Pulmonary artery endothelial cell (primary cell): ENCODE data around the gene NUDT16. TPM values are rescaled to one million over a fixed set of nuclear protein-coding genes. Genes with fewer than 3 reads are reported as not detected.
"Not testable (repeated sequence)": the region's sequence is repeated elsewhere in the genome, so short reads cannot be mapped to it uniquely, and the experiment has no call there.

ENCODE experiments used
- DNase-seq: peaks from one replicate; pipeline ENCODE4 v3.0.0-alpha.2; 2011; ENCODE audit warnings: low read depth, low spot score
- total RNA-seq: library from RNA; depleted of rRNA; stranded (reverse); fragments of >200 nt; gene quantifications from 2 replicates; pipeline ENCODE4 v1.2.3, GENCODE V29; 2014

Gene NUDT16
- 24.5 and 24.6 TPM in 2 replicates for total RNA-seq

DNA sequence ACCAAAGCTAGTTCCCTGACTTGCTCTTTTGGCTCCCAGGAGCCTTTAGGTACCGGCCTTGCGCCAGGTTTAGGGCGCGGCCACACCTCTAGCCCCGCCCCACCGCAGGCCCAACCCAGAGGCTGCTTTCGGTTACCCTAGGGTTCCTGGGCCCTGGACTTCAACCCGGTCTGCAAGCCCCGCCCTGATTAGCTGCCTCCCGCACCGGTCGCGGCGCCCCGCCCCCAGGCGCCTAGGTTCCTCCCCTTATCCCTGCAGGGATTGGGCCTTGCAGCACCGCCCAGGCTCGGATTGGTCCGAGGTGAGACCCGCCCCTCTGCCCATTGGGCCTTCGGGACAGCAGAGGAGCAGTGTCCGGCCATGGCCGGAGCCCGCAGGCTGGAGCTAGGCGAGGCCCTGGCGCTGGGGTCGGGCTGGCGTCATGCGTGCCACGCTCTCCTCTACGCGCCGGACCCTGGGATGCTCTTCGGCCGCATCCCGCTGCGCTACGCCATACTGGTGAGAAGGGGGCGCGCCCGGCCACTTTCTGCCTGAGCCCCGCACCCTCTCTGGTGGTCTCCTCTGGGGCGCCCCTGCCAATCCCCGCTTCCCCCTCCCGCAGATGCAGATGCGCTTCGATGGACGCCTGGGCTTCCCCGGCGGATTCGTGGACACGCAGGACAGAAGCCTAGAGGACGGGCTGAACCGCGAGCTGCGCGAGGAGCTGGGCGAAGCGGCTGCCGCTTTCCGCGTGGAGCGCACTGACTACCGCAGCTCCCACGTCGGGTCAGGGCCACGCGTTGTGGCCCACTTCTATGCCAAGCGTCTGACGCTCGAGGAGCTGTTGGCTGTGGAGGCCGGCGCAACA lies at the start of gene NUDT16:
Gene NUDT16, plus strand, starts transcription at position 330 of the 847 bp plus-strand sequence. Its CDS starts 31 bp downstream, at position 361.
- DNase-seq = peak; percentile 97

DNA sequence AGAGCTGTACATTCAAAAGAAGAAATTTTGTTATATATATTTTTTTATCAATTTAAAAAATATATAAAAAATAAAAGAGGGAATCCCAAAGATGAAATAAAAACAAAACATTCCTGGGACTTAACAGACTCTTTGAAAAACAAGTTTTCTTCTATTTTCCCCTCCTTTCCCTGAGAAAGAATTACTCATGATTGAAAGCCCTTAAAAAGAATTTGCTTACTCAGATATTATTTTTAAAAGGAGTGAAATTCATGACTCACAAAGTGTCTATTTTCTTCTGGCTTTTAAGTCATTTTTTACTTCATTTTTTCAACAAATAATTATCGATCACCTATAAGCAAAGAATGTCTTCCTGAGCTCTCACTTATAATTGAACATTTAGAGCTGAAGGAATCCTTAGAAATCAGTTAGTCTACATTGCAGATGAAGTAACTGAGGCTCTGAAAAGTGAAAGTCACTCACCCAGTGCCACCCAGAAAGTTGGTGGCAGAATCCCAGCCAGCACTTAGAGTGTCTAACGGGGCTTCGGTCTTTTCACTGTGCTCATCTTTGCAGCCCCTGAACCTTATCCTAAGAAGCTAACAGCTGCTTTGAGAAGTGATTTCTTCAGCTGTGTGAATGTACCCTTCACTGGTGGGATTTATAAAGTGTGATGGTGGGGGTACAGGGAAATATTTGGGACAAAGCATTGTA lies 42.5 kb upstream of the NUDT16 start:
- DNase-seq = no peak

DNA sequence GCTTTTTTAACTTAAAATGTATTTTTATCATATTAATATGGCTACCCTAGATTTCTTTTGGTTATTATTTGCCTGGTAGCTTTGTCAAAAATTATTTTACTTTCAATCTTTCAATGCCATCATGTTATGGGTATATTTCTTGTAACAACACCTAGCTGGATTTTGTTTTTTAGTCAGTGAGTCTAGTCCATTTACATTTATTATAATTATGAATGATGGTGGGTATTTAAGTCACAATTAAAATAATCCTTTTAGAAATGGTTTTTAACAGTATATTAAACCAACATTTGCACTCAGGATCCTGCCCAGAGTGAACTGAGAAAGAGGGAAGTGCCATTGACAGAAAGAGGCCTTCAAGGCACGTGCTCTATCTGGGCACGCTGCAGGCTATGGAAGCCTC lies 39.8 kb upstream of the NUDT16 start:
- no peak for DNase-seq

DNA sequence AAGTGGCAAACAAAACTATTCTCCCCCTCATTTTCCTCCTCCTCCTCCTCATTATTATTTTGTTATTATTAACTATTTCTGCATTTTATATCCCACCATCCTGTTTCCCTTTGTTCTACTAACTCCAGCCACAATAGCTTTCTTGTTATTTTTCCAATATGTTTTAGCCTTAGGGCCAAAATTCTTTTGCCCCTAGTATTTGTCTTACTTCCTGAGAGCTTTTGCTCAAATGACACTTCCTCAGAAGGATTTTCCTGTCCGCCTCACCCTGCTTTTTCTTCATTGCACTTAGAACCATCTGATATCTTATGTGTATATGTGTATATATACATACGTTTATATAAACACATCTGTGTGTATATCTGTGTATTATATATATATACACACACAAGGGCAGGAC lies 32.7 kb upstream of the NUDT16 start:
- DNase-seq = peak; percentile 26

DNA sequence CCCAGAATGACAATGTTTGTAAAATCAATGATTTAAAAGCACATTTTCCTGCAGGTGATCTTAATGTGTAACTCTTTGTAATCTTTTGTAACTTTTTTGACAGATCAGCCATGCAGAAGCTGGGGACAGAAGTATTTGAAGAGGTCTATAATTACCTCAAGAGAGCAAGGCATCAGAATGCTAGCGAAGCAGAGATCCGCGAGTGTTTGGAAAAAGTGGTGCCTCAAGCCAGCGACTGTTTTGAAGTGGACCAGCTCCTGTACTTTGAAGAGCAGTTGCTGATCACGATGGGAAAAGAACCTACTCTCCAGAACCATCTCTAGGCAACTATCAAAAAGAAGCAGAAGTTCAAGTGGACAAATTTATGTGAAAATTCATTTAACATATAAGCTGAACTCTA lies 32.1 kb upstream of the NUDT16 start:
- DNase-seq = no peak

DNA sequence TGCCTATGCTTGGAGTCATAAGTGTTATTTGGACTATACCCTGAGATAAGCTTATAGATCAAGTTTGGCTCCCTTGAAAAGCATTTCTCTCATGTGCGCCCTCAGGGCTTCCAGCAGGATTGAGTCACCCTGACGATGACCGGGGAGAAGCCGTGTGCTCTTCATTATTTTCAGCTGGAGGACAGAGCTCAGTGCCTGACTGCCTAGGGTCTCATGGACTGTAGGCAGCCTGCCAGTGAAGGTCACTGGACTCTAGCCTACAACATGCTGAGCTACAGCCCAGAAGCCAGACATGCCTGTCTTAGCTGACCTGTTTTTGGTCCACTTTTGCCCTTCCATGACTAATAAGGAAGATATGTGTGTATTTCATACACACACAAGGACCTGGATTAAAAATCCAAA lies 31.6 kb upstream of the NUDT16 start:
- peak; percentile 46 for DNase-seq

DNA sequence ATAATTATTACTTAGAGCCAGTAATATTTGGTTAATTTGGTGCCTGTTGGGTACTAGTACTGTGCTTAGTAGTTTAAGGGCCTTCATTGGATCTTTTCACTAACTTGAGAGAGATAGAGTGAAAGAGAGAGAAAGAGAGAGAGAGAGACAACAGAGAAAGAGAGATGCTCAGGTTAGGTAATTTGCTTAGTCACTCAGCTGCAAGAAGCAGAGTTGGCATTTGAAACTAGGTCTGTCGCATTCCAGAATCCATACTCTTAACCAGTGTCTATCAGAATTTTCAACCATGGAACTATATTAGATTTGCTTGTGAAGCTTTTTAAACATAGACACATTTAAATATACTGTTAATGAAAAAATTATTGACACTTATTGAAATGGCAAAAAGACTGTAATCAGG lies 31.1 kb upstream of the NUDT16 start:
- no peak for DNase-seq

DNA sequence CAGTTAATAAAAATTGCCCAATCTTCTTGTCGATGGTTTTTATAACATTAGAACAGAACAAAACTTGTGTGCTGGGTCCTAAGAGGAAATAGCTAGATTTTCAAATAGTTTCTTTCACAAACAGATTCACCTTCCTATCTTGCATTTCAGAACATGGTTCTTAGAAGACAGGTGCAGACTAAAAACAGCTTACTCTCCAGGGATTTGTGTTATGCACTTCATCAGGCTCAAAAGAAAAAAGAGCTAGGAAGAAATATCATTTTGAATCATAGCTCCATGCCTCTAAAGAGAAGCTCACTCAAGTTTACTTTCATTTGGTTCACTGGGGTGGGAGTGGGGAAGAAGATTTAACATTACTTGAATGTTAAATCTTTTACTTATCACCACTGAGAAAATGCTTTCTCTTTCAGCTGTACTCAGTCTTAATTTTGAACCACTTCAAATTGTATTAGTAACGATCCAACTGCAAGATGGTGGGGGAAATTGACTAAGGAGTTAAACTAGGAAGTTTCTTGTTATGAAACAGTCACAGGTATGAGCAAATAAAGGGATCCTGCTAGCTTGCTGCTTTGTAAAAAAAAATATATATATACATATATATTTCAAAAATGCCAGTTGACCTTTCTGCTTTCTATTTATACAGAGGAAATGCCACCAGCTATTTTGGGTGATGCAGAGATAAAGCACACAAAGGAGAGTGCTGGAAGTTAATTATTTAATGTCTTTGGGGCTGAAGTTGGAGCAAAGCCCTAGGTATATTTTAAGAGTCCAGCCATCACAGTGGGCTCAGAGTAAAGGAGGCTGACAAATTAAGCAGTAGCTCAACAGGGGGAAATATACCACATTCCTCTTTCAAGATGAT lies 28.3 kb upstream of the NUDT16 start:
- no peak for DNase-seq

DNA sequence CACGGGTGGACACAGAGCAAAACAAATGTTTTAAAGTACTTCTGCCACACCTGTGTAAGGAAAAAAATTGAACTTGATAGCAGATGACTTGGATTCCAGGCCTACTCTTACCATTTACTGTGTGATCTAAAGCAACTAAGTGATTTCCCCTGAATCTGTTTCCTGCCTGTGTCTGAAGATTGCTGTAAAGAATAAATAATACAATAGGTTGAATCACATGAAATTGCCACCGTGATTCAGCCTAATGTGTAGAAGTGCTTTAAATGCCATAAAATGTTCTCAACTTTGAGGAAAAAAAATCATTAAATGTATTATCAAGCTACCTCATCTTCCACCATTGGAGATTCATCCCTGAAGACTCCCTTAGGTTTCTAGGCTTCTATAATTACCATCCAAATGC lies 27.6 kb upstream of the NUDT16 start:
- DNase-seq = peak; percentile 54

DNA sequence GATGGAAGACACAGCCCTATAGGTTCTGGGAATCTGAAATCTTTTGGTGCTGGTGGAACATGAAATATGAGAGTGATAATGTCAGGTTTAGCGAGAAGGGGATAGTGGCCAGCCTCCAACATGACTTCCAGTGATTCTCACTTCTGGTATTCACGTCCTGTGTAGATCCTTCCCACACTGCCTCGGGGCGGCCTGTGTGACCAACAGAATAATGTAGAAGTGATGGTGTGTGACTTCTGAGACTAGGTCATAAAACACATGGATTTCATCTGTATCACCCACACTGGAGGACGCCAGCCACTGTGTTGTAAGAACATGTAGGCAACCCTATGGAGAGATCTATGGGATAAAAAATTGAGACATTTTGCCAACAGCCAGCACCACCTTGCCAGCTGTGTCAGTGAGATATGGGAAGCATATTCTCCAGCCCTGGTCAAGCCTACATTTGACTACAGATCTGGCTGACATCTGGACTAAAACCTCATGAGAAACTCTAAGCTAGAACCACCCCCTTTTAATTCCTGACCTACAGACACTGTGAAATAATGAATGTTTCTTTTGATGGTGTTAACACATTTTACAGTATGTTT lies 25.5 kb upstream of the NUDT16 start:
- no peak for DNase-seq

DNA sequence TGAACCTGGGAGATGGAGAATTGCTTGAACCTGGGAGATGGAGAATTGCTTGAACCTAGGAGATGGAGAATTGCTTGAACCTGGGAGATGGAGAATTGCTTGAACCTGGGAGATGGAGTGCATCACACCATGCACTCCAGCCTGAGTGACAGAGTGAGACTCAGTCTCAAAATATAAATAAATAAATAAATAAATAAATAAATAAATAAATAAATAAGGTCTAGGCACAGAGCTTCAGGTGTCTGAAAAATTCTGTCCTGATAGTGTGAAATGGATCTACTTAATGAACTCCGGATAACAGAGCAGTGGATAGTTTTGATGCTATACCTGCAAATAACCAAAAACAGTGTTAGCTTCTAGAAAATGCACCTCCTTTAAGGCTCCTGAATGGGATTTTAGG lies 24.3 kb upstream of the NUDT16 start:
- DNase-seq = no peak

DNA sequence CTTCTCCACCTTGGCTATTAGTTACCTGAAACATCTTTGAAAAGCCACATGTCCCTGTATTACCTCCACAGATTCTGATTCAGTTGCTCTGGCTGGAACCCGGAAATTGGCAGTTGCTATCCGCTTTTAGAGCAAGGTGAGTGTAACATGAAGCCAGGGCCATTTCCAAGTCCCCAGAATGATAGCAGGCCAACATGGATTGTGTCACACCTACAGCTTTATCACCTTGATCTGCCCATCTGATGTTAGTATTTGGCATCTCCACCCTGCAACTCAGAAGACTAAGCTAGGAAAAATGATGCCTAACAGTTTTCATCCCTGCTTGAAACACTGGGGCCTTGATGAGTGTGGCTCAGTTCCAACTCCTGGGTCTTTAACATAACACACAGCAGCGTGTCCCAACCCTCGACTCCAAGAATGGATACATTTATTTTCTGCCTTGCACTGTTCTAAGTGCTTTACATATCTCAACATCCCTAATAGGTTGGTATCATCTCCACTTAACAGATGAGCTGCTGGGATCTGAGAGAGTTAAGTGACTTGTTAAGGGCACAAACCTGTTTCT lies 21.3 kb upstream of the NUDT16 start:
- DNase-seq = no peak

DNA sequence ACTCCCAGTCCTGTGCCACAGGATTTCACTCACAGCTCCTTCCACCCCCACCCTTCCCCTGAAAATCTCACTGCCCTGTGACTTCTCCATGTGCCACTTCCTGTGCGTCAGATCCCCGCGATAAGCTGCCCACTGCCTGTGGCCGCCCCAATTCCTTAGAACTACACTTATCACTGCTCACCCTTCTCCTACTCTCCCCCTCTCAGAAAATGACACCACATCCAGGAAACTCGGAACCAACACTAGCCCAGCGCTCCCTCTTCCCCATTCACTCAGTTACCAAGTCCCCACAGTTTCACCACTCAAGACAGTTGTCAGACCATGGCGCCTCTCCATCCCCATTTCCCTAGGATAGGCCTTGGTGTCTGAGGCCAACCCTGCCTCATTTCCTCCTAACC lies 20.5 kb upstream of the NUDT16 start:
- DNase-seq = not testable (repeated sequence)

DNA sequence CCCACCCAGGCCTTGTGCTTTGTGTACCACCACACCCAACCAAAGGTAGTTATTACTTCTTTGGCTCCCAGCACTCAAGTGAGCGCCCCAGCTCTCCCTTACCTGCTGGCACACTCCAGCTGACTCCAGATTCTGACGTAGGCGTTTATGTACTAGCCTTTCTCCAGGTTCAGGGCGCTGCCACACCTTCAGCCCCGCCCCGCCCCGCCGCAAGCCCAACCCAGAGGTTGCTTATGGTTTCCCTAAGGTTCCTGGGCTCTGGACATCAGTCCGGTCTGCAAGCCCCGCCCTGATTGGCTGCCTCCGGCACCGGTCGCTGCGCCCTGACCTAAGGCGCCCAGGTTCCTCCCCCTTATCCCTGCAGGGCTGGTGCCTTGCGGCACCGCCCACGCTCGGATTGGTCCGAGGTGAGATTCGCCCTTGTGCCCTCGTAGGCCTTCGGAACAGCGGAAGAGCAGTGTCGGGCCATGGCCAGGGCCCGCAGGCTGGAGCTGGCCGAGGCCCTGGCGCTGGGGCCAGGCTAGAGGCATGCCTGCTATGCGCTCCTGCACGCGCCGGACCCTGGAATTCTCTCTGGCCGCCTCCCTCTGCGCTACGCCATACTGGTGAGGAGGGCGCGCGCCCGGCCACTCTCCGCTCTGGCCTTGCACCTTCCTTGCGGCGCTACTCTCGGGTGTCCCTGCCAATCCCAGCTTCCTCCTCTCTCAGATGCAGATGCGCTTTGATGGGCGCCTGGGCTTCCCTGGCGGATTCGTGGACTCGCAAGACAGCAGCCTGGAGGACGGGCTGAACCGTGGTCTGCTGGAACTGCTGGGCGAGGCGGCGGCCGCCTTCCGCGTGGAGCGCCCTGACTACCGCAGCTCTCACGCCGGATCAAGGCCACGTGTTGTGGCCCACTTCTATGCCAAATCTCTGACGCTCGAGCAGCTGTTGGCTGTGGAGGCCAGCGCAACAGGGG lies 19.8 kb upstream of the NUDT16 start:
- DNase-seq = no peak

DNA sequence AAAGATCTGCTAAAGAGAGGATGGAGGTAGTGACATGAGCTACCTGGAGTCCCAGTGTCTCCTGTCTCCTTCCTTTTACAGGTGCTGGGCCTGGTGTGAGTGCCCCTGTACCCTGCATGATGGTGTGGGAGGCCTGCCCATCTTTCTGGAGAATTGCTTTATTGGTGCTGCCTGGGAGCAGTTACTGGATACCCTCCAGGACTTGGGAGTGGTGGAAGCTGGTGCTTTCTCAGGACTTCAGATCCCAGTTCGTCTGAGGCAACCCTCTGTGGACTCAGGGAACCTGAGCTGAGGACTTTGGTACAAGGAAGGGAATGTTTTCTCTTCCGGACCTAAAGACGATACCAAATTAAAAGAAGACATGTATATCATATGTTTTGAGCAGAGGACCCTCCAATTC lies 18.3 kb upstream of the NUDT16 start:
- DNase-seq = no peak

DNA sequence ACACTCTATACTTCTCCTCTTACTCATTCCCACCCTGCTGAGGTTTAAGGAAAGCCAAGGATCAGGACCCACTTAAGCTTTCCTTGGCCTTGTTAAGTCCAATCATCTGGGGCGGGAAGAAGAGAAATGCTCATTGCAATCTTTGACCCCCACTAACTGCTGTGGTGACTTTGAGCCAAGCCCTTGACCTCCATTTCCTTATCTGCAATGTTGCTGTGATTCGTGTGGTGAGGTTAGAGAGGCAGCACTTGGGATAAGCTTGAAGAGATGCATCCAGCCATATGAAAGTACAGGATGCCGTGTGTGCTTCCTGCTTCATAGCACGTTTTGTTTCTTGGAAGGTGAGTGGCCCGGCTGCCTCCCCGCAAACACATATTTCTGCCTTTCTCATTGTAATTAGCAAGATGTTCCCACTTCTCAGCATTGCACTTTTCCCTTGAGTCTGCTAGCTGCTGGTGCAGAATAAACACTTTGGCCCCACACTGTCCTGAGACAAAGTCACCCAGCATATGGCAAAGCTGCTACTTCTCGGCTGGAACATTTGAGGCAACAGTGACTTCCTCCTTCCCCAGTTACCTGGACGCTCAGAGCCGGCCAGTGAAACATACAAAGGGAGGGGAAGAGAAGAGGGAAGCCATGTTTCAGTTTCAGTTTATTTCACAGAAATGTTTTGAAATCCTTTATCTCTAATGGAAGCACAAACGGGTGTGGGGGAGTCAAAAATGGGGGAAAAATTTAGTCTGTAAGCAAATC lies 10.5 kb upstream of the NUDT16 start:
- no peak for DNase-seq

DNA sequence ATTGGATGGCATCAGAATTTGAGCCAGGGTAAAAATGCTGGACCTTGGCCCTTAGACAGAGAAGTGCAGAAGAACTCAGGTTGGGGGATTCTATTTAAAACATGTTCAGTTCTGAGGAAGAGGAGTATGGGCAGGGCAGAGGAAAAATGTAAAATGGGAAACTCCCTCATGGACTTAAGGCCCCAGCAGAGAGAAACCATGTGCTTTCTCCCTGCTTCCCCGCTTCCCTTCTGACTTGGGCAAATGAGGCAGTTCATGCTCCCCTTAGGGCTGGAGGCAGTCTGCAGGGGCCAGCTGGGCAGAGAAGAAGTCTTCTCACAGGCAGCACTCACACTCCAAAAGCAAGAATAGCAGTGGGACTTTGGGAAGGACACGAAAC lies 9.9 kb upstream of the NUDT16 start:
- no peak for DNase-seq

DNA sequence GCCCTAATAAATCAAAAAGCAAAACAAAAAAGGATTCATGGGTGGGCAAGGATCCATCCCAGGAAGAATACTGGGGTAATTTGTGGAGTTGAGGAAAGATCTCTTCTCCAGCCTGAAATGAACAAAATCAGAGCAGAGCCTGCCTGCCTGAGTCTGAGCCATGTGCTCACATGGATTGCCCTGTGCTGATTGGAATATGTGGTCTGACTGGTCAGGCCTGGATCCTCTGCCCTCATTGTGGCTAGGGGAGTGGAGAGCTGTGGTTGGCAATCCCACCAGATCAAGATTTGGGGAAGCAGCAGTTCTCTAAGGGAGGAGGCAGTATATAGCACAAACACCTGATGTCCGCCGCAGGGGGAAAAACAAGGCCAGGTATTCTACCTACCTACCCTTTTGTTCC lies 6.8 kb upstream of the NUDT16 start:
- DNase-seq = no peak

DNA sequence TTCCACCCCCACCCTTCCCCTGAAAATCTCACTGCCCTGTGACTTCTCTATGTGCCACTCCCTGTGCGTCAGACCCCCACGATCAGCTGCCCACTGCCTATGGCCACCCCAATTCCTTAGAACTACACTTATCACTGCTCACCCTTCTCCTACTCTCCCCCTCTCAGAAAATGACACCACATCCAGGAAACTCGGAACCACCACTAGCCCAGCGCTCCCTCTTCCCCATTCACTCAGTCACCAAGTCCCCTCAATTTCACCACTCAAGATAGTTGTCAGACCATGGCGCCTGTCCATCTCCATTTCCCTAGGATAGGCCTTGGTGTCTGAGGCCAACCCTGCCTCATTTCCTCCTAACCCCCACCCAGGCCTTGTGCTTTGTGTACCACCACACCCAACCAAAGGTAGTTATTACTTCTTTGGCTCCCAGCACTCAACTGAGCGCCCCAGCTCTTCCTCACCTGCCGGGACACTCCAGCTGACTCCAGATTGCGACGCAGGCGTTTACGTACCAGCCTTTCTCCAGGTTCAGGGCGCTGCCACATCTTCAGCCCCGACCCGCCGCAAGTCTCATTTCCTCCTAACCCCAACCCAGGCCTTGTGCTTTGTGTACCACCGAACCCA lies 641 bp upstream of the NUDT16 start:
- not testable (repeated sequence) for DNase-seq
